K562 (cell line): ENCODE data around the gene ZFPM1.

ENCODE experiments used
- EP300 ChIP-seq: IDR thresholded peaks from 2 replicates; pipeline ENCODE4 v1.6.1; 2012; ENCODE audit warnings: low read length, improper control_type of control experiment
- RBM14 ChIP-seq: fragments of 200-400 bp; formaldehyde crosslinking; IDR thresholded peaks from 2 replicates; pipeline ENCODE4 v1.6.1; 2018; ENCODE audit warnings: low read depth, mild to moderate bottlenecking, low read length, moderate library complexity, borderline replicate concordance; ENCODE audit not compliant: insufficient read depth
- TAF7 ChIP-seq: fragments of 450-650 bp; IDR thresholded peaks from 2 replicates; pipeline ENCODE4 v1.6.1; 2016; ENCODE audit warnings: missing genetic modification characterization, missing compliant biosample characterization
- ZKSCAN8 ChIP-seq: fragments of 200-800 bp; sonication (Bioruptor generic); IDR thresholded peaks from 2 replicates; pipeline ENCODE4 v1.6.1; 2016; ENCODE audit warnings: missing genetic modification characterization, missing compliant biosample characterization
- ZNF24 ChIP-seq: fragments of 450-650 bp; IDR thresholded peaks from 2 replicates; pipeline ENCODE4 v1.6.1; 2016
- ZNF274 ChIP-seq: IDR thresholded peaks from 2 replicates; pipeline ENCODE4 v1.6.1; 2011; ENCODE audit warnings: low read depth, mild to moderate bottlenecking, low read length, moderate library complexity, borderline replicate concordance
- TF ChIP-seq, protein P1 (sequence below): sonication (generic); formaldehyde crosslinking; IDR thresholded peaks from 2 replicates; pipeline ENCODE4 v1.8.1; 2023; ENCODE audit warnings: mild to moderate bottlenecking, missing genetic modification reagents, moderate library complexity
- TF ChIP-seq, protein P2 (sequence below): fragments of 250-450 bp; sonication (Bioruptor Pico); IDR thresholded peaks from 2 replicates; pipeline ENCODE4 v1.4.0; 2020; ENCODE audit warnings: mild to moderate bottlenecking, moderate library complexity
- TF ChIP-seq, protein P3 (sequence below), 3 experiments: IDR thresholded peaks in 2 of 3; conservative IDR thresholded peaks in 1 of 3; 2 replicates each; pipeline ENCODE4 v1.5.1; 2011 to 2012; ENCODE audit warnings: low read length in 3 of 3, mild to moderate bottlenecking in 3 of 3, control low read depth in 2 of 3, improper control_type of control experiment in 1 of 3, inconsistent platforms in 1 of 3, low read depth in 1 of 3, mixed read lengths in 1 of 3, moderate library complexity in 1 of 3; ENCODE audit not compliant: insufficient read depth in 2 of 3

DNA sequence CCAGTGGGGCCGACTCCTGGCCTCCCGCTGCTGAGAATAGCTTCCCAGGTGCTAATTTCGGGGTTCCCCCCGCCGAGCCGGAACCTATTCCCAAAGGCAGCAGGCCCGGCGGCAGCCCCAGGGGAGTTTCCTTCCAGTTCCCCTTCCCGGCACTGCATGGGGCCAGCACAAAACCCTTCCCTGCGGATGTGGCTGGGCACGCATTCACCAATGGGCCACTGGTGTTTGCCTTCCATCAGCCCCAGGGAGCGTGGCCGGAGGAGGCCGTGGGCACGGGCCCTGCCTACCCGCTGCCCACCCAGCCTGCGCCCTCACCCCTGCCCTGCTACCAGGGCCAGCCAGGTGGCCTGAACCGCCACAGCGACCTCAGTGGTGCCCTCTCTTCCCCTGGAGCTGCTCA lies 24.9 kb upstream of the ZFPM1 start:
- TF ChIP-seq, protein P1, sequence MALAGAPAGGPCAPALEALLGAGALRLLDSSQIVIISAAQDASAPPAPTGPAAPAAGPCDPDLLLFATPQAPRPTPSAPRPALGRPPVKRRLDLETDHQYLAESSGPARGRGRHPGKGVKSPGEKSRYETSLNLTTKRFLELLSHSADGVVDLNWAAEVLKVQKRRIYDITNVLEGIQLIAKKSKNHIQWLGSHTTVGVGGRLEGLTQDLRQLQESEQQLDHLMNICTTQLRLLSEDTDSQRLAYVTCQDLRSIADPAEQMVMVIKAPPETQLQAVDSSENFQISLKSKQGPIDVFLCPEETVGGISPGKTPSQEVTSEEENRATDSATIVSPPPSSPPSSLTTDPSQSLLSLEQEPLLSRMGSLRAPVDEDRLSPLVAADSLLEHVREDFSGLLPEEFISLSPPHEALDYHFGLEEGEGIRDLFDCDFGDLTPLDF (CRISPR knock-in tag) = no peak
- TF ChIP-seq ZNF274 = no peak
- no peak for TF ChIP-seq TAF7 (tag)
- TF ChIP-seq, protein P2, sequence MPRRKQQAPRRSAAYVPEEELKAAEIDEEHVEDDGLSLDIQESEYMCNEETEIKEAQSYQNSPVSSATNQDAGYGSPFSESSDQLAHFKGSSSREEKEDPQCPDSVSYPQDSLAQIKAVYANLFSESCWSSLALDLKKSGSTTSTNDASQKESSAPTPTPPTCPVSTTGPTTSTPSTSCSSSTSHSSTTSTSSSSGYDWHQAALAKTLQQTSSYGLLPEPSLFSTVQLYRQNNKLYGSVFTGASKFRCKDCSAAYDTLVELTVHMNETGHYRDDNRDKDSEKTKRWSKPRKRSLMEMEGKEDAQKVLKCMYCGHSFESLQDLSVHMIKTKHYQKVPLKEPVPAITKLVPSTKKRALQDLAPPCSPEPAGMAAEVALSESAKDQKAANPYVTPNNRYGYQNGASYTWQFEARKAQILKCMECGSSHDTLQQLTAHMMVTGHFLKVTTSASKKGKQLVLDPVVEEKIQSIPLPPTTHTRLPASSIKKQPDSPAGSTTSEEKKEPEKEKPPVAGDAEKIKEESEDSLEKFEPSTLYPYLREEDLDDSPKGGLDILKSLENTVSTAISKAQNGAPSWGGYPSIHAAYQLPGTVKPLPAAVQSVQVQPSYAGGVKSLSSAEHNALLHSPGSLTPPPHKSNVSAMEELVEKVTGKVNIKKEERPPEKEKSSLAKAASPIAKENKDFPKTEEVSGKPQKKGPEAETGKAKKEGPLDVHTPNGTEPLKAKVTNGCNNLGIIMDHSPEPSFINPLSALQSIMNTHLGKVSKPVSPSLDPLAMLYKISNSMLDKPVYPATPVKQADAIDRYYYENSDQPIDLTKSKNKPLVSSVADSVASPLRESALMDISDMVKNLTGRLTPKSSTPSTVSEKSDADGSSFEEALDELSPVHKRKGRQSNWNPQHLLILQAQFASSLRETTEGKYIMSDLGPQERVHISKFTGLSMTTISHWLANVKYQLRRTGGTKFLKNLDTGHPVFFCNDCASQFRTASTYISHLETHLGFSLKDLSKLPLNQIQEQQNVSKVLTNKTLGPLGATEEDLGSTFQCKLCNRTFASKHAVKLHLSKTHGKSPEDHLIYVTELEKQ (CRISPR knock-in tag) = no peak
- no peak for TF ChIP-seq ZNF24
- TF ChIP-seq ZKSCAN8 (CRISPR knock-in tag) = no peak
- no peak for TF ChIP-seq RBM14
- TF ChIP-seq, protein P3, sequence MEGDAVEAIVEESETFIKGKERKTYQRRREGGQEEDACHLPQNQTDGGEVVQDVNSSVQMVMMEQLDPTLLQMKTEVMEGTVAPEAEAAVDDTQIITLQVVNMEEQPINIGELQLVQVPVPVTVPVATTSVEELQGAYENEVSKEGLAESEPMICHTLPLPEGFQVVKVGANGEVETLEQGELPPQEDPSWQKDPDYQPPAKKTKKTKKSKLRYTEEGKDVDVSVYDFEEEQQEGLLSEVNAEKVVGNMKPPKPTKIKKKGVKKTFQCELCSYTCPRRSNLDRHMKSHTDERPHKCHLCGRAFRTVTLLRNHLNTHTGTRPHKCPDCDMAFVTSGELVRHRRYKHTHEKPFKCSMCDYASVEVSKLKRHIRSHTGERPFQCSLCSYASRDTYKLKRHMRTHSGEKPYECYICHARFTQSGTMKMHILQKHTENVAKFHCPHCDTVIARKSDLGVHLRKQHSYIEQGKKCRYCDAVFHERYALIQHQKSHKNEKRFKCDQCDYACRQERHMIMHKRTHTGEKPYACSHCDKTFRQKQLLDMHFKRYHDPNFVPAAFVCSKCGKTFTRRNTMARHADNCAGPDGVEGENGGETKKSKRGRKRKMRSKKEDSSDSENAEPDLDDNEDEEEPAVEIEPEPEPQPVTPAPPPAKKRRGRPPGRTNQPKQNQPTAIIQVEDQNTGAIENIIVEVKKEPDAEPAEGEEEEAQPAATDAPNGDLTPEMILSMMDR (IDR thresholded peaks at IDR 0.05 in 2 of 3, conservative IDR thresholded peaks at IDR 0.05 in 1 of 3; ENCODE audit: insufficient read depth in 2 of 3, low read depth in 1 of 3, low read length in 3 of 3) = no peak
- no peak for TF ChIP-seq EP300
